ENCODE measurements around the gene MYO3B. TPM values are rescaled to one million over a fixed set of nuclear protein-coding genes. Genes with fewer than 3 reads are reported as not detected.

MYO3B gene
- polyA plus RNA-seq, 3 donors from 2014 or later = not detected

- H3K9me3 Mint-ChIP-seq = no peaks in the 10 kb centered on the region
- peaks cover 3 to 13% (median 10%) of the 10 kb centered on the region in 3 donors for H3K27me3 Mint-ChIP-seq (ENCODE audit: low read depth in 3 of 3)
- no peak for DNase-seq
- H3K4me3 Mint-ChIP-seq = no peak overlapping the region
- no peaks in the 10 kb centered on the region for H3K36me3 Mint-ChIP-seq
- peaks cover 3 to 9% of the 10 kb centered on the region in 2 donors for H3K4me1 Mint-ChIP-seq
- no peak overlapping the region for H3K27ac Mint-ChIP-seq
Observed at GRCh38 chr2:170368370-170368769, 190.4 kb downstream of the MYO3B start.

DNA sequence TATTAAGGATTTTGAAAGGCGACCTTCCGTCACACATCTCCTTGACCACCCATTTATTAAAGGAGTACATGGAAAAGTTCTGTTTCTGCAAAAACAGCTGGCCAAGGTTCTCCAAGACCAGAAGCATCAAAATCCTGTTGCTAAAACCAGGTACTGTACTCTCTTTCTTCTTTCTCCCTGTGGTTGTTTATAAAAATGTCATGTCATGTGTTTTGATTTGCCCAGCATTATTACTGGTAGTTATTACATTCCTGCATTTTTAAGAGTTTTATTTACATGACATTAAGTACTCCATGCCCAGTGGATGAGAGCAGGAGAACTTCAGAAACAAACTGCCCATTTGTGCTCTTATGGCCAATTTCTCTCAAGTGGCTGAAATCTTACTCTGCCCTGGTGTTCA, 191.3 kb downstream of the MYO3B start:
- Mint-ChIP-seq H3K9me3 (no peaks in the 10 kb centered on the region), H3K4me1 (peaks cover 3 to 9% of the 10 kb centered on the region in 2 donors), H3K4me3 (no peak overlapping the region), H3K27me3 (ENCODE audit: low read depth in 3 of 3) (peaks cover 5 to 18% (median 10%) of the 10 kb centered on the region in 3 donors), H3K36me3 (no peaks in the 10 kb centered on the region), H3K27ac (no peak overlapping the region)
- no peak for DNase-seq

- no peak for DNase-seq
- no peak overlapping the region for H3K27ac Mint-ChIP-seq
- H3K36me3 Mint-ChIP-seq = no peaks in the 10 kb centered on the region
- H3K4me3 Mint-ChIP-seq = no peak overlapping the region
- H3K9me3 Mint-ChIP-seq = no peaks in the 10 kb centered on the region
- H3K27me3 Mint-ChIP-seq (ENCODE audit: low read depth in 3 of 3) = peaks cover 5 to 19% (median 10%) of the 10 kb centered on the region in 3 donors
- H3K4me1 Mint-ChIP-seq = peaks cover 3 to 9% of the 10 kb centered on the region in 2 donors
Observed at GRCh38 chr2:170369894-170370293, 191.9 kb downstream of the MYO3B start.

DNA sequence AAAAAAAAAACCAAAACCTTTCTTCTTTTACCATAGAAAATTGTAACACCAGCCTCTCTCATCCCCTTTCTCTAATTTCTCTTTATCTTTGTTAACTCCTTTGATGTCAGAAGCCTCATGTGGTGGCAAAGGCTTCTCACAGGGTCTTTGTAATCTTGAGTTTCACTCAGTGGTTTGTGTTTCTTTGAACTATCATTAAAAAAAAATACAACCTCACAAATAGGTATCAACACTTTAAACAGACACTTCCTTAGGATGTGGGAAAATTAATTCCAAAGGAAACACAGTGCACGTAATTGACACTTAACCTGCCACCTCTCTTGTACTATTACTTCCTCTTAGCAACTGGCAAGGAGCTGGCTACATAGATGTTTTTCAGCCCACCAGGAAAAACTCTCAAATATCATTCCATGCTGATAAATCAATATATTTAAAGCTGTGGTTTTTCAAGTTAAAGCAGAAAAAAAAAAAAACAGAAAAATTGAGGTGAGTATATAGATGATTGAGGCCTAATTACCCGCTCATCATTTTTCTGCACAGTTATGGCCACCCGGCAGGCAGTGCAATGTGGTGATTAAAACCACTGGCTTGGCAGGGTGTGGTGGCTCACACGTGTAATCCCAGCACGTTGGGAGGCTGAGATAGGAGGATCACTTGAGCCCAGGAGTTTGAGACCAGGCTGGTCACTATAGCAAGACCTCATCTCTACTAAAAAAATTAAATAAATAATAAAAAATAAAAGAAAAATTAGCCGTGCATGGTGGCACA, 193.5 kb downstream of the MYO3B start:
- Mint-ChIP-seq H3K4me3 (peak overlapping the region in 1 of 5 donors; percentile 10), H3K9me3 (no peaks in the 10 kb centered on the region), H3K36me3 (no peaks in the 10 kb centered on the region), H3K27me3 (ENCODE audit: low read depth in 3 of 3) (peaks cover 5 to 21% (median 9%) of the 10 kb centered on the region in 3 donors), H3K27ac (peak overlapping the region in 1 of 6 donors; percentile 2), H3K4me1 (peaks cover 3 to 9% of the 10 kb centered on the region in 2 donors)
- peak in 2 of 3 donors; percentile 9 to 10 for DNase-seq

DNA sequence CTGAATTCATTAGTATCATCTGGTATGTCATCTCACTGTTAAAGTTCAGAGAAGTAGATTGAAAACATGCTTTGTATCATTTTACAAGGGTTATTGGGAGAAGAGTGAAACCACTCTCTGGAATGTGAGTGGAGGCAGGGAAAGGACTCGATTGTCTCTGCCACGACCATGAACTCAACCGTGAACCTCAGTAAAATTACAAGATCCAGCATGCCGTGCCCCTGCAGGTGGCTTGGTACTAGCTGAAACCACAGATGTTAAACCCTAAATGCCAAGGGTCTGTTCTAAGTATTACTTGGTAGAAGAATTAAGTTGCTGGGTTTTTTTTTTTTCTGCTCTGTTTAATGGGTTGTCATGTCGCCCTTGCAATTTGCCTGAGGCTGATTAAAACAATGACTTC, 197.2 kb downstream of the MYO3B start:
- no peak overlapping the region for H3K4me3 Mint-ChIP-seq
- peaks cover 3 to 4% of the 10 kb centered on the region in 2 donors for H3K4me1 Mint-ChIP-seq
- H3K27ac Mint-ChIP-seq = no peak overlapping the region
- peaks cover 0 to 2% (median 0%) of the 10 kb centered on the region in 6 donors for H3K9me3 Mint-ChIP-seq
- no peaks in the 10 kb centered on the region for H3K36me3 Mint-ChIP-seq
- no peak for DNase-seq
- H3K27me3 Mint-ChIP-seq (ENCODE audit: low read depth in 3 of 3) = peaks cover 3 to 18% (median 9%) of the 10 kb centered on the region in 3 donors

- peaks cover 0 to 2% (median 0%) of the 10 kb centered on the region in 6 donors for H3K9me3 Mint-ChIP-seq
- H3K4me3 Mint-ChIP-seq = no peak overlapping the region
- peaks cover 3 to 10% (median 3%) of the 10 kb centered on the region in 3 donors for H3K27me3 Mint-ChIP-seq (ENCODE audit: low read depth in 3 of 3)
- DNase-seq = no peak
- no peaks in the 10 kb centered on the region for H3K4me1 Mint-ChIP-seq
- no peaks in the 10 kb centered on the region for H3K36me3 Mint-ChIP-seq
- H3K27ac Mint-ChIP-seq = no peak overlapping the region
Observed at GRCh38 chr2:170377500-170378207, 199.7 kb downstream of the MYO3B start.

- Mint-ChIP-seq H3K36me3 (no peaks in the 10 kb centered on the region), H3K27ac (no peak overlapping the region), H3K4me3 (no peak overlapping the region), H3K4me1 (no peaks in the 10 kb centered on the region), H3K27me3 (ENCODE audit: low read depth in 3 of 3) (peaks cover 0 to 3% (median 3%) of the 10 kb centered on the region in 3 donors), H3K9me3 (peaks cover 0 to 2% (median 0%) of the 10 kb centered on the region in 6 donors)
- no peak for DNase-seq
Observed at GRCh38 chr2:170380267-170380666, 202.3 kb downstream of the MYO3B start.

DNA sequence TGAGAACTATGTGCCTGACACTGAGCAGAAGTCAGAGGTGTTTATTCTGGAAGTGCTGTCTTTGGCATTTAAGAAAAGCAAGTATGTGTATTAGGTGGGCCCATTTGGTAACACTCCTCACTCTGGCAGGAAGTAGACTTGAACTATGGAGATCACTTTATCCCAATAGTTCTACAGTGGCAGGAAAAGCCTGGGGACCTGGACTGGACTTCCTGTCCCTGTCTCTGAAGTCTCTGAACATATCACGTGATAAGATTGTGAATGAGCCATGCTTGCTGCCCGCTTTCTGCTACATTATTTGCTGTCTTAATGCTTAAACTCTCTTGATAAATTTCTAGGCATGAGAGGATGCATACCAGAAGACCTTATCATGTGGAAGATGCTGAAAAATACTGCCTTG, 203.7 kb downstream of the MYO3B start:
- Mint-ChIP-seq H3K36me3 (no peaks in the 10 kb centered on the region), H3K27ac (no peak overlapping the region), H3K27me3 (ENCODE audit: low read depth in 3 of 3) (peaks cover 0 to 2% (median 2%) of the 10 kb centered on the region in 3 donors)

DNA sequence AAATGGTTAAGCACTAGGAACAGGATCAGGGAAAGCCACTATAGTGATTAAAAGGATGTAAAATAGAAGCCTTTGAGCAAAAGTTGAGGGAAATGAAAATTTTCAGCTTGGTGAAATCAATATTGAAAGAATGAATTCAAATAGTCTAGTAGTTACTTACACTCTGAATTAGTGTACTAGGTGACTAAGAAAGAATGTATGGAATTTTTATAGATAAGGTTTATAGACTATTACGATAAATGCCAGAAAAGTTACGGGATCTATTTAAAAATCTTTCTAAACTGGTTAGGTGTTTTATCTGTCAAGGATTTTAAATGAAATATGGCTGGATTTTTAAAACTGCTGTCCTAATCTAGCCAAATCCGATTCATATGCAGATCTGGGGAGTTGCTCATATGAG, 208.6 kb downstream of the MYO3B start:
- Mint-ChIP-seq H3K36me3 (no peaks in the 10 kb centered on the region), H3K4me1 (no peaks in the 10 kb centered on the region), H3K27me3 (ENCODE audit: low read depth in 3 of 3) (peaks cover 0 to 9% (median 4%) of the 10 kb centered on the region in 3 donors), H3K4me3 (no peak overlapping the region), H3K9me3 (peaks cover 0 to 2% (median 0%) of the 10 kb centered on the region in 6 donors), H3K27ac (no peak overlapping the region)
- DNase-seq = no peak

More for the DNA sequence above, 203.7 kb downstream of the MYO3B start:
- DNase-seq = no peak
- peaks cover 0 to 2% (median 0%) of the 10 kb centered on the region in 6 donors for H3K9me3 Mint-ChIP-seq
- no peaks in the 10 kb centered on the region for H3K4me1 Mint-ChIP-seq
- H3K4me3 Mint-ChIP-seq = no peak overlapping the region

GRCh38 chr2:170391018-170391417, 213.1 kb downstream of the MYO3B start:
- Mint-ChIP-seq H3K36me3 (no peaks in the 10 kb centered on the region), H3K4me1 (no peaks in the 10 kb centered on the region), H3K9me3 (peaks cover 0 to 2% (median 0%) of the 10 kb centered on the region in 6 donors), H3K27me3 (ENCODE audit: low read depth in 3 of 3) (peaks cover 0 to 9% (median 9%) of the 10 kb centered on the region in 3 donors), H3K27ac (no peak overlapping the region), H3K4me3 (no peak overlapping the region)
- DNase-seq = no peak

DNA sequence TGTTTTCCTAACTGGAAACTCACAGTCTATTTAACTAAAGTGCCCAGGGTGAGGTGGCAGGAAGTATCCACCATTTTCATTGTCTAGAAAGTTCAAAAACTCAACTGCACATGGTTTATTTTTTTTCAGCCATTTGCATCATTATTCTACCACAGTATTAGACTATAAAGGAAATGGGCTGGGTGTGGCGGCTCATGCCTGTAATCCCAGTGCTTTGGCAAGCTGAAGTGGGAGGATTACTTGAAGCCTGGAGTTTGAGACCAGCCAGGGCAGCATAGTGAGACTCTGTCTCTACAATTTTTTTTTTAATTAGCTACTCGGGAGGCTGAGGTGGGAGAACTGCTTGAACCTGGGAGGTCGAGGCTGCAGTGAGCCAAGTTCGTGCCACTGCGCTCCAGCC, 213.8 kb downstream of the MYO3B start:
- Mint-ChIP-seq H3K9me3 (peaks cover 0 to 2% (median 0%) of the 10 kb centered on the region in 6 donors), H3K36me3 (no peaks in the 10 kb centered on the region), H3K4me1 (no peaks in the 10 kb centered on the region), H3K27ac (no peak overlapping the region), H3K4me3 (no peak overlapping the region), H3K27me3 (ENCODE audit: low read depth in 3 of 3) (peaks cover 0 to 9% (median 9%) of the 10 kb centered on the region in 3 donors)
- DNase-seq = no peak

DNA sequence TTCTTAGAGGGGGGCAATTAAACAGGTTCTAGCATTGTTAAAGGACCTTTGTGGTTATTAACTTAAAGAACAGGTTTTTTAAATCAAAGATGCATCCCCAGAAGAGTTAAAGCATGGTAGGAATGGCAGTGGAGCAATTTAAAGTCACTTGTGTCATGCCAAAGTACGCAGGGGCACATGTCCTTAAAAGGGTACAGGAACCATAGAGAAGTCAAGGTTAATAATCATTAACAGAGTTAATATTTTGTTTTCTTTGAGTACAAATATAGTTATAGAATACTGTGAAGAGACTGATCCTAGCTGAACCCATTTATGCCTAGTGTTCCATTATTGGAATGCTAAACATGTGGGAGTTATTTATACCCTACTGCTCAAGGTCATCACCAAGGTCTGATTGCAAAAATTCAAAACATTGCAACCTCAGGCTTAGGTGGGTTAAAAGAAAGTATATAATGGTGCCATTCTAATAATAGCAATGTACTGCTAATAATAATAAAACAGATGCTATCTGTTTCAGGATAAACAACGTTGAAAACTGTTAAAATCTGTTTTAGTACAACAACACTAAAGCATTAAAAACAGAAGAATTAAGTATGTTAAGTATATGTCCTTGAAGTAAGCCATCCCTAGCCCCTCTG, 216.0 kb downstream of the MYO3B start:
- Mint-ChIP-seq H3K27ac (no peak overlapping the region), H3K27me3 (ENCODE audit: low read depth in 3 of 3) (peaks cover 2 to 7% (median 2%) of the 10 kb centered on the region in 3 donors), H3K36me3 (no peaks in the 10 kb centered on the region), H3K4me3 (no peak overlapping the region), H3K9me3 (peaks cover 0 to 2% (median 0%) of the 10 kb centered on the region in 6 donors), H3K4me1 (no peaks in the 10 kb centered on the region)
- no peak for DNase-seq

- Mint-ChIP-seq H3K9me3 (peaks cover 0 to 2% (median 0%) of the 10 kb centered on the region in 6 donors), H3K27me3 (ENCODE audit: low read depth in 3 of 3) (peaks cover 0 to 7% (median 2%) of the 10 kb centered on the region in 3 donors), H3K27ac (no peak overlapping the region), H3K4me1 (no peaks in the 10 kb centered on the region), H3K4me3 (no peak overlapping the region), H3K36me3 (no peaks in the 10 kb centered on the region)
- DNase-seq = no peak
Observed at GRCh38 chr2:170394641-170395387, 216.9 kb downstream of the MYO3B start.

Data from immature natural killer cell (primary cell).